ENCODE data around the gene IDH3G. TPM values are rescaled to one million over a fixed set of nuclear protein-coding genes. Genes with fewer than 3 reads are reported as not detected.

Gene IDH3G
- total and polyA plus RNA-seq, 2 donors (not counting 1 experiment from before 2014, with no cell fraction given), result 62.8 to 122 TPM

DNA sequence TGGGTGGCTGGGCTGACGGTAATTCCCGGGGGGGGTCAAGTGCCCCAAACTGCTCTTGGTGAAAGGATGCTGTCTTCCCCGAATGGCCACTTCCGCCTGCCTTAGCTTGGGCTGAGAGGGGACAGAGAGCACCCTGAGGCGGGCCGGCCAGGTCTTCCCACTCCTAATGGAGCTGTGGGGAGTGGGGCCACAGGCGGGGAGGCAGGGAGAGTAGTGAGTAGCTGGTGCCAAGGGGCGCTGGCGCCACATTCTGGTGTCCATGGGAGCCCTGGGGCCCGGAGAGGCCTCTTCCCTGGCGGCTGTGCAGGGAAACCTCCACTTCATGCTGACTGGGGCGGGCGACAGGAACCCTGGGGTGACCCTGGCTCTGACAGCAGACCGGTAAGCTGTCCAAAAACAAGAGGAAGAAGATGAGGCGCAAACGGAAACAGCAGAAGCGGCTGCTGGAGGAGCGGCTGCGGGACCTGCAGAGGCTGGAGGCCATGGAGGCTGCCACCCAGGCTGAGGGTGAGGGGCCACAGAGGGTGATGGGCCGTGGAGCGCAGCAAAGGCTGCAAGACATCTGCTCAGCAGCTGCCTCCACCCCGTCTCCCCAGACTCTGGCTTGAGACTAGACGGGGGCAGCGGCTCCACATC lies 10.7 kb downstream of the IDH3G start:
- no peak overlapping the region for H3K27ac Mint-ChIP-seq

DNA sequence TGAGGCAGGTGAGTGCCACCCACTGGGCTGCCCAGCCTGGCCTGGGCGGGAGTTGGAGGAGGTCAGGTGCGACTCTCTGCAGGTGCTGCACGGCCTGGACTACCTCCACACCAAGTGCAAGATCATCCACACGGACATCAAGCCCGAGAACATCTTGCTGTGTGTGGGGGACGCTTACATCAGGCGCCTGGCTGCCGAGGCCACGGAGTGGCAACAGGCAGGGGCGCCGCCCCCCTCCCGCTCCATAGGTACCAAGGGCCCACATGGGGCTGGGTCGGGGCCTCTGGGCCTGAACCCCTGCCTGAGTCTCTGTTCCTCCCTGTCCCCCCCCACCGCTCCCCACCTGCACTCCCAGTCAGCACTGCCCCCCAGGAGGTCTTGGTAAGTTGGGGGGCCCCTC lies 11.3 kb downstream of the IDH3G start:
- intact Hi-C loops (cut with micrococcal nuclease), result no loop called here
- no peak for DNase-seq
- H3K4me2 ChIP-seq (replicated peaks; ENCODE audit: low read depth, low read length, poor library complexity, severe bottlenecking), result no peak overlapping the region
- ChIA-PET CTCF (no interaction called here), POLR2A (no interaction called here)
- Mint-ChIP-seq H3K27ac (no peak overlapping the region), H3K4me3 (no peak overlapping the region), H3K27me3 (peaks cover 7% of the 10 kb centered on the region), H3K4me1 (peaks cover 4% of the 10 kb centered on the region), H3K9me3 (ENCODE audit: insufficient read depth) (no peaks in the 10 kb centered on the region)
- H2AFZ ChIP-seq (ENCODE audit: insufficient read depth, low read depth, low read length, poor library complexity, severe bottlenecking), result no peak overlapping the region
- ATAC-seq (ENCODE audit: low read depth), result no peak
- peaks cover 0 to 17% of the 10 kb centered on the region in 2 experiments for H3K36me3 ChIP-seq (replicated peaks in 1 of 2; ENCODE audit: control extremely low read depth in 1 of 2, control insufficient read depth in 1 of 2, extremely low read depth in 1 of 2, insufficient read depth in 2 of 2, low read length in 1 of 2)
- WGBS (ENCODE audit: insufficient coverage), result no CpG with 5 or more reads among the region's 14 CpGs
- H3K9me3 ChIP-seq (ENCODE audit: control extremely low read depth in 1 of 3, control insufficient read depth in 2 of 3, insufficient read depth in 1 of 3, low read length in 2 of 3), result no peaks in the 10 kb centered on the region
- H3K79me2 ChIP-seq (ENCODE audit: control insufficient read depth, insufficient read depth, low read length), result no peaks in the 10 kb centered on the region
- H3K9ac ChIP-seq (ENCODE audit: low read length), result no peak overlapping the region
- no peaks in the 10 kb centered on the region for H3K27me3 ChIP-seq (replicated peaks in 1 of 4; ENCODE audit: control extremely low read depth in 1 of 4, control insufficient read depth in 3 of 4, insufficient read depth in 4 of 4, low read length in 3 of 4)
- H3K27ac ChIP-seq (ENCODE audit: low read length in 2 of 2), result no peak overlapping the region
- no peaks in the 10 kb centered on the region for H3K4me1 ChIP-seq (ENCODE audit: control insufficient read depth in 2 of 2, insufficient read depth in 2 of 2, low read length in 2 of 2)
- H3K4me3 ChIP-seq (ENCODE audit: control extremely low read depth in 1 of 5, extremely low read depth in 1 of 5, insufficient read depth in 1 of 5, low read depth in 2 of 5, low read length in 4 of 5), result no peak overlapping the region
- no peaks in the 10 kb centered on the region for H4K20me1 ChIP-seq (ENCODE audit: control insufficient read depth, insufficient read depth, low read length, poor library complexity, severe bottlenecking)
- TF ChIP-seq, protein P1, sequence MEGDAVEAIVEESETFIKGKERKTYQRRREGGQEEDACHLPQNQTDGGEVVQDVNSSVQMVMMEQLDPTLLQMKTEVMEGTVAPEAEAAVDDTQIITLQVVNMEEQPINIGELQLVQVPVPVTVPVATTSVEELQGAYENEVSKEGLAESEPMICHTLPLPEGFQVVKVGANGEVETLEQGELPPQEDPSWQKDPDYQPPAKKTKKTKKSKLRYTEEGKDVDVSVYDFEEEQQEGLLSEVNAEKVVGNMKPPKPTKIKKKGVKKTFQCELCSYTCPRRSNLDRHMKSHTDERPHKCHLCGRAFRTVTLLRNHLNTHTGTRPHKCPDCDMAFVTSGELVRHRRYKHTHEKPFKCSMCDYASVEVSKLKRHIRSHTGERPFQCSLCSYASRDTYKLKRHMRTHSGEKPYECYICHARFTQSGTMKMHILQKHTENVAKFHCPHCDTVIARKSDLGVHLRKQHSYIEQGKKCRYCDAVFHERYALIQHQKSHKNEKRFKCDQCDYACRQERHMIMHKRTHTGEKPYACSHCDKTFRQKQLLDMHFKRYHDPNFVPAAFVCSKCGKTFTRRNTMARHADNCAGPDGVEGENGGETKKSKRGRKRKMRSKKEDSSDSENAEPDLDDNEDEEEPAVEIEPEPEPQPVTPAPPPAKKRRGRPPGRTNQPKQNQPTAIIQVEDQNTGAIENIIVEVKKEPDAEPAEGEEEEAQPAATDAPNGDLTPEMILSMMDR (IDR thresholded peaks at IDR 0.05), result no peak
- no peak for TF ChIP-seq EZH2 (IDR thresholded peaks at IDR 0.05; ENCODE audit: borderline replicate concordance, insufficient read depth, low read depth, low read length, poor library complexity, severe bottlenecking)

More for the DNA sequence above, 10.7 kb downstream of the IDH3G start:
- Histone ChIP-seq H4K20me1 (ENCODE audit: control insufficient read depth, insufficient read depth, low read length, poor library complexity, severe bottlenecking) (no peaks in the 10 kb centered on the region), H3K4me2 (replicated peaks; ENCODE audit: low read depth, low read length, poor library complexity, severe bottlenecking) (no peak overlapping the region), H3K79me2 (ENCODE audit: control insufficient read depth, insufficient read depth, low read length) (no peaks in the 10 kb centered on the region), H3K4me3 (ENCODE audit: control extremely low read depth in 1 of 5, extremely low read depth in 1 of 5, insufficient read depth in 1 of 5, low read depth in 2 of 5, low read length in 4 of 5) (no peak overlapping the region), H3K9ac (ENCODE audit: low read length) (no peak overlapping the region), H3K27me3 (replicated peaks in 1 of 4; ENCODE audit: control extremely low read depth in 1 of 4, control insufficient read depth in 3 of 4, insufficient read depth in 4 of 4, low read length in 3 of 4) (no peaks in the 10 kb centered on the region), H3K36me3 (replicated peaks in 1 of 2; ENCODE audit: control extremely low read depth in 1 of 2, control insufficient read depth in 1 of 2, extremely low read depth in 1 of 2, insufficient read depth in 2 of 2, low read length in 1 of 2) (peaks cover 0 to 19% of the 10 kb centered on the region in 2 experiments), H2AFZ (ENCODE audit: insufficient read depth, low read depth, low read length, poor library complexity, severe bottlenecking) (no peak overlapping the region), H3K27ac (ENCODE audit: low read length in 2 of 2) (no peak overlapping the region), H3K9me3 (ENCODE audit: control extremely low read depth in 1 of 3, control insufficient read depth in 2 of 3, insufficient read depth in 1 of 3, low read length in 2 of 3) (no peaks in the 10 kb centered on the region), H3K4me1 (ENCODE audit: control insufficient read depth in 2 of 2, insufficient read depth in 2 of 2, low read length in 2 of 2) (no peaks in the 10 kb centered on the region)
- H3K27me3 Mint-ChIP-seq, result peaks cover 7% of the 10 kb centered on the region
- no peak for DNase-seq
- intact Hi-C loops (cut with micrococcal nuclease), result no loop called here
- ATAC-seq (ENCODE audit: low read depth), result no peak
- peaks cover 4% of the 10 kb centered on the region for H3K4me1 Mint-ChIP-seq
- TF ChIP-seq, protein P1 (IDR thresholded peaks at IDR 0.05), result no peak
- no peak for TF ChIP-seq EZH2 (IDR thresholded peaks at IDR 0.05; ENCODE audit: borderline replicate concordance, insufficient read depth, low read depth, low read length, poor library complexity, severe bottlenecking)
- H3K9me3 Mint-ChIP-seq (ENCODE audit: insufficient read depth), result no peaks in the 10 kb centered on the region
- ChIA-PET CTCF (no interaction called here), POLR2A (no interaction called here)
- H3K4me3 Mint-ChIP-seq, result no peak overlapping the region
- WGBS (ENCODE audit: insufficient coverage), result 73% methylated on average over 12 of the region's 24 CpGs
